Stimulated activated memory B cell treated with anti-CD40 and anti-IgM and Interleukin-4, amounts not matched to agents 10 μg/mL and 1 μg/mL and 100 μg/mL, for 72 hours (primary cell): Measurements from ENCODE around the gene UBE2C.

Experiments
- ATAC-seq: fragments of 150-1000 bp; cut with Tn5 transposase; 2 replicates; pipeline ENCODE4 v1.10.0; 2021
- H3K27ac Mint-ChIP-seq: one replicate; pipeline ENCODE4 v1.8.0; 2022; ENCODE audit warnings: mild to moderate bottlenecking, mixed read lengths
- H3K27me3 Mint-ChIP-seq: one replicate; pipeline ENCODE4 v1.8.0; 2022; ENCODE audit warnings: mixed read lengths
- H3K36me3 Mint-ChIP-seq: one replicate; pipeline ENCODE4 v1.8.0; 2022; ENCODE audit warnings: mixed read lengths
- H3K4me1 Mint-ChIP-seq: one replicate; pipeline ENCODE4 v1.8.0; 2022; ENCODE audit warnings: mixed read lengths
- H3K4me3 Mint-ChIP-seq: one replicate; pipeline ENCODE4 v1.8.0; 2022; ENCODE audit warnings: mild to moderate bottlenecking, moderate library complexity, mixed read lengths
- H3K9me3 Mint-ChIP-seq: one replicate; pipeline ENCODE4 v1.8.0; 2022; ENCODE audit warnings: mixed read lengths

The UBE2C gene

DNA sequence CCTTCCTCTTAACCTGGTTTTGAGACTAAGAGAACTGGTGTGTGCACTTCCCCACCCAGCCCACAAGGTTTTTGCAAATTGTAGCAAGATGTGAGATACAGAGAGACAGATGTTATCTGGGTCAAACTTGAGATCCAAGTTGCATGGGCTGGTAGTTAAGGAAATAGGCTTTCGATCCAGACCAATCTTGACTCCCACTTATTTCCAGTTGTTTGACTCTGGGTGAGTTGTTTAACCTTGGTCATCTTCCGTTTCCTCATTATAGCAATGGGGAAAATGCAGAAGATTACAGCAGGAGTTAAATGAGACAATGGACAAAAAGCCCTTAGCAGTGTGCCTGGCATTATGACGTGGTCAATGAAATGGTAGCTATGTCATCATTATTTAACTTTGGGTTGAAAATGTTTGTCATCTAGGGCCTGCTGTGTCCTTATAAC, 22.9 kb downstream of the UBE2C start:
- Mint-ChIP-seq H3K27ac (no peak overlapping the region), H3K27me3 (no peaks in the 10 kb centered on the region), H3K4me3 (no peak overlapping the region), H3K36me3 (no peaks in the 10 kb centered on the region), H3K9me3 (no peaks in the 10 kb centered on the region), H3K4me1 (peaks cover 10% of the 10 kb centered on the region)
- no peak for ATAC-seq

DNA sequence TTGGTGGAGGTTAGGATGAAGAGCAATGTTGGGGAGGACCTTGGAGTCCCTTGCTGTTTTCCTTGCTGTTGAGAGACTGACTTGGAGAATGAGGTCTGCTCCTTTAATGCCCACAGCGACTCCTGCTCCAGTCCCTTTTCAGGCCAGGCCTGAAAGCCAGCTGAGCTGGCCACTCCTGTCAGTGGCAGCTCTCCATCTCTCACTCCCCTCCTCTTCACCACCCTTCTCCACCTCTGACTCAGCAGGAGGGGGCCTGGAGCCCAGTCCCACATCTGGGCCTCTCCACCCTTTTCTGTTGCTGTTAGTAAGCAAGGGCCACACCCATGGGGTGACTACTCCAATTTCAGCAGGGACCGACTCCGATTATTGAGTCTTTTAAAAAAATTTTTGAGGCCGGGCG, 23.4 kb downstream of the UBE2C start:
- Mint-ChIP-seq H3K27me3 (no peaks in the 10 kb centered on the region), H3K4me3 (no peak overlapping the region), H3K27ac (no peak overlapping the region)

DNA sequence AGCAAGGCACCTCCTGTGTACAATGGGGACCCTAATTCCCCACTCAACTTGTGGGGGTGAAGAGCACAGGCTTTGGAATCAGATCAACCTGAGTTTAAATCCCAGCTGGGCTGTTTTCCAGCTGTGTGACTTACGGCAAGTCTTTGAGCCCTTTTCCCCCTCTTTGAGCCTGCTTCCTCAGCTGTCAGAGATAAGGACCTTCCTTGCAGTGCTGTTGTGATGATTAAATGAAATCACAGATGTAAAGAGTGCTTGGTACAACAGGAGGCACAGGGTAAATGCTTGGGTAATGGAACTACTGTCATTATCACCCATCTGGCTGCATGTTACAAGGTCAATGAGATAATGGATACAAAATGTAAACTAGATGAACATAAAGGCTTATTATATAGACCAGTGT, 24.4 kb downstream of the UBE2C start:
- Mint-ChIP-seq H3K36me3 (no peaks in the 10 kb centered on the region), H3K4me3 (no peak overlapping the region), H3K4me1 (peaks cover 18% of the 10 kb centered on the region), H3K27me3 (no peaks in the 10 kb centered on the region), H3K27ac (no peak overlapping the region), H3K9me3 (no peaks in the 10 kb centered on the region)
- ATAC-seq, result no peak

More for the DNA sequence above, 23.4 kb downstream of the UBE2C start:
- Mint-ChIP-seq H3K36me3 (no peaks in the 10 kb centered on the region), H3K9me3 (no peaks in the 10 kb centered on the region), H3K4me1 (peaks cover 10% of the 10 kb centered on the region)
- ATAC-seq, result no peak

DNA sequence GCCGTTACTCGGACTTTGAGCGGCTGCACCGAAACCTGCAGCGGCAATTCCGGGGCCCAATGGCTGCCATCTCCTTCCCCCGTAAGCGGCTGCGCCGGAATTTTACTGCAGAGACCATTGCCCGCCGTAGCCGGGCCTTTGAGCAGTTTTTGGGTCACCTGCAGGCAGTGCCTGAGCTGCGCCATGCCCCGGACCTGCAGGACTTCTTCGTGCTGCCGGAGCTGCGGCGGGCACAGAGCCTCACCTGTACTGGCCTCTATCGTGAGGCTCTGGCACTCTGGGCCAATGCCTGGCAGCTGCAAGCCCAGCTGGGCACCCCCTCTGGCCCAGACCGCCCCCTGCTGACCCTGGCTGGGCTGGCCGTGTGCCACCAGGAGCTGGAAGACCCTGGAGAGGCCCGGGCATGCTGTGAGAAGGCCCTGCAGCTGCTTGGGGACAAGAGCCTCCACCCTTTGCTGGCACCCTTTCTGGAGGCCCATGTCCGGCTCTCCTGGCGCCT, 28.3 kb downstream of the UBE2C start:
- H3K27me3 Mint-ChIP-seq, result no peaks in the 10 kb centered on the region
- H3K36me3 Mint-ChIP-seq, result peaks cover 22% of the 10 kb centered on the region
- H3K4me3 Mint-ChIP-seq, result no peak overlapping the region
- H3K9me3 Mint-ChIP-seq, result no peaks in the 10 kb centered on the region
- peaks cover 16% of the 10 kb centered on the region for H3K4me1 Mint-ChIP-seq
- no peak for ATAC-seq
- H3K27ac Mint-ChIP-seq, result peak overlapping the region; percentile 77

DNA sequence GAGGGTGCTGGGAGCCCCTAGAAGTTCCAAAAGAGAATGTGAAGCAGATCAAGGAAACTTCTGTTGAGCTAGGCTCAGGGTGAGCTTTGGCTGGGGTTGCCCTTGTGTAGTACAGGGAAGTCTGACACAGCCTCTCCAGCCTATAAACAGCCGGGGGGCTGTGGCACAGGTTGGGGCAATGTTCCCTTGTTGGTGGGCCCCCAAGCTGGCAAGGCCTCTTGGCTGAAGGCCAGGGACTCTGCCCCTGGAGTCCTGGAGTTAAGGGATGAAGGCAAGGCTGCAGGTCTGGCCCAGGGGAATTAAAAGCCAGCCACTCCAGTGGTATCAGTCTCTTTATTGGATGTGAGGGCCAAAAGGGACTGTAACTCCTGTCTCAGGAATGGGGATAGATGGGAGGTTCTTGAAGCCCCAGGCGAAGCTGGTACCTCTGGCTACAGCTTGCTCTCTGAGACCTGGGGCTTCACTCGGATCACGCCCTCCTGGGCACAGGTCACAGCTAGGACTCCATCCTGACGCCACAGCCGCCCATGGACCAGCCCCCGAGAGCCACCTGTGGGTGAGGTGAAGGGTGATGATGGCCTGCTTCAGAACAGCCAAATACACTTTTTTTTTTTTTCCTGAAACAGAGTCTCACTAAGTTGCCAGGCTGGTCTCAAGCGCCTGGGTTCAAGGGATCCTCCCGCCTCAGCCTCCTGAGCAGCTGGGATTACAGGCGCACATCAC, 29.1 kb downstream of the UBE2C start:
- peaks cover 25% of the 10 kb centered on the region for H3K36me3 Mint-ChIP-seq
- peak overlapping the region; percentile 77 for H3K27ac Mint-ChIP-seq
- no peaks in the 10 kb centered on the region for H3K27me3 Mint-ChIP-seq
- ATAC-seq, result no peak
- no peaks in the 10 kb centered on the region for H3K9me3 Mint-ChIP-seq
- no peak overlapping the region for H3K4me3 Mint-ChIP-seq
- peaks cover 16% of the 10 kb centered on the region for H3K4me1 Mint-ChIP-seq

DNA sequence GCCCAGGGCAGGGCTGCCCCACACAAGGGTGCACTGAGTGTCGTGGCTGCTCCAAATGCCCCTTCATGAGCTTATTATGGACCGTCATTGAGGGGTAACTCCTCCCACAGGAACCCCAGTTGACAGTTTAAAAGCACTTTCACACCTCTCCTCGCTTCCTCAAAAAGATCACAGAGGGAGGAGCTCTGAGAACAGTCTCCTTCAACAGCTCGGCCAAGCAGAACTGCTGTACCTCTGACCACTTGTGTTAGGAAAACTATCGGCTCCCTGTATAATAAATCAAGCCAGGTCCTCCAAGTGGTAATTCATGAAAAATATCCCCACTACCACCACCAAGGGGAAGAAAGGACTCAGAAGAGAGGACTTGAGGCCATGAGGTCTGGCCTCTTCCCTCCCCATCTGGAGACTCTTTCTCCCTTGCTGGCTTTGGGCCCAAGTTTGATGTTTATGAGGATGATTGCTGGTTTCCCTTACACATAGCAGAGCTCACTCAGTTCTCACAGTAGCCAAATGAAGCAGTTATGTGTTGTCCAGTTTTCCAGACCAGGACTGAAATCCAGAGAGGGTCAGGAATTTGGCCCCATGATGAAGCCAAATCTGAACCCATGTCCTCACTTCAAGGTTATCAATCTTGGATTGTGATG, 29.8 kb downstream of the UBE2C start:
- Mint-ChIP-seq H3K27me3 (no peaks in the 10 kb centered on the region), H3K4me3 (no peak overlapping the region), H3K36me3 (peaks cover 27% of the 10 kb centered on the region), H3K9me3 (no peaks in the 10 kb centered on the region), H3K27ac (peak overlapping the region; percentile 77), H3K4me1 (peaks cover 16% of the 10 kb centered on the region)
- peak; percentile 94 for ATAC-seq

DNA sequence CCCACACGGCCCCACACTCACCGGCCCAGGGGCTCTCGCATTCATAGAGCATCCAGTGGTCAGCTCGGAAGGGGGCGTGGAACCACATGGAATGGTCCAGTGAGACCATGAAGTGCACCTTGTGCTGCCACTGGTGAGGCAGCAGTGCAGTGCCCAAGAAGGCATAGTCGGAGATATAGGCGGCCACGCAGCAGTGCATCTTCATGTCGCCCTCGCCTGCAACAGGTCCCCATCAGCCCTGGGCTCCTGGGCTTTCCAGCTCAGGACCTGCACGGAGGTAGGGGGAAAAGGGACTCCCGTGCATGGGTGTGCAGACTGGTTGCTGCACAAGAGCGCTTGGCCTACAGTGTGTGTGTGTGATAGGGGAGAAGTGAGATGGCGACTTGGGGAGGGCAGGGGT, 31.1 kb downstream of the UBE2C start:
- ATAC-seq, result no peak
- no peaks in the 10 kb centered on the region for H3K9me3 Mint-ChIP-seq
- no peaks in the 10 kb centered on the region for H3K27me3 Mint-ChIP-seq
- H3K4me1 Mint-ChIP-seq, result peaks cover 16% of the 10 kb centered on the region
- H3K4me3 Mint-ChIP-seq, result no peak overlapping the region
- peaks cover 31% of the 10 kb centered on the region for H3K36me3 Mint-ChIP-seq
- H3K27ac Mint-ChIP-seq, result no peak overlapping the region

DNA sequence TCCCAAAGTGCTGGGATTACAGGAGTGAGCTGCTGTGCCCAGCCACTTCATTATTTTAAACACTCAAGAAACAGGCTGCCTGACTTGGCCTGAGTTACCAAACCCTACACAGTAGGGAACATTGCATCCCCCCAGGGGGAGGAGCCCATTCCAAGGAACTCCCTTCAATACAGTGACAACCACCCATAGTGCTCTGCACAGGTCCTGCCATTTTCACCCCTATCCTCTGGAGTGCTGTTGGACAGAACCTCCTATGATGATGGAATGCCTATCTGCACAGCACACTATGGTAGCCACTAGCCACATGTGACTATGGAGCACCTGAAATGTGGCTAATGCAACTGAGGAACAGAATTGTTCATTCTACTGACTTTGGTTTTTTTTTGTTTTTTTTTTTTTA, 33.0 kb downstream of the UBE2C start:
- H3K9me3 Mint-ChIP-seq, result no peaks in the 10 kb centered on the region
- no peak for ATAC-seq
- no peak overlapping the region for H3K4me3 Mint-ChIP-seq
- H3K27me3 Mint-ChIP-seq, result no peaks in the 10 kb centered on the region
- peaks cover 45% of the 10 kb centered on the region for H3K36me3 Mint-ChIP-seq
- no peak overlapping the region for H3K27ac Mint-ChIP-seq
- peaks cover 16% of the 10 kb centered on the region for H3K4me1 Mint-ChIP-seq

DNA sequence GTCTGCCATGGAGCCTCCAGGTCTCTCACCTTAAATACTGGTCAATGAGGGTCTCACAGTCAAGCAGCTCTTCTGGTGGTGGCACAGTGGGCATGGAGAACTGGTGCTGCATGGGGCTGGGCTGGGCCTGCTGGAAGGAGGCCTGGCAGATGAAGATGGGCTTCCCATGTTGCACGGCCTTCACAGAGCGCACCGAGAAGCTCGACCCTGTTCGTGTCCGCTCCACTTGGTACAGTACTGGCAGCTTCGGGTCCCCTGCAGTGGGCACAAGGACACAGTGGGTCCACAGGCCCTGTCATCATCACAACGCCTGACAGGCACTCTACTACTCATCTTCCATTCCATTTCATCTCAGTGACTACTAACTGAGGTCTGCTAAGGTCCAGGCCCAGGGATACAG, 36.0 kb downstream of the UBE2C start:
- Mint-ChIP-seq H3K9me3 (no peaks in the 10 kb centered on the region), H3K36me3 (peaks cover 49% of the 10 kb centered on the region), H3K27ac (no peak overlapping the region), H3K4me1 (peaks cover 2% of the 10 kb centered on the region), H3K4me3 (no peak overlapping the region), H3K27me3 (no peaks in the 10 kb centered on the region)
- ATAC-seq, result no peak

DNA sequence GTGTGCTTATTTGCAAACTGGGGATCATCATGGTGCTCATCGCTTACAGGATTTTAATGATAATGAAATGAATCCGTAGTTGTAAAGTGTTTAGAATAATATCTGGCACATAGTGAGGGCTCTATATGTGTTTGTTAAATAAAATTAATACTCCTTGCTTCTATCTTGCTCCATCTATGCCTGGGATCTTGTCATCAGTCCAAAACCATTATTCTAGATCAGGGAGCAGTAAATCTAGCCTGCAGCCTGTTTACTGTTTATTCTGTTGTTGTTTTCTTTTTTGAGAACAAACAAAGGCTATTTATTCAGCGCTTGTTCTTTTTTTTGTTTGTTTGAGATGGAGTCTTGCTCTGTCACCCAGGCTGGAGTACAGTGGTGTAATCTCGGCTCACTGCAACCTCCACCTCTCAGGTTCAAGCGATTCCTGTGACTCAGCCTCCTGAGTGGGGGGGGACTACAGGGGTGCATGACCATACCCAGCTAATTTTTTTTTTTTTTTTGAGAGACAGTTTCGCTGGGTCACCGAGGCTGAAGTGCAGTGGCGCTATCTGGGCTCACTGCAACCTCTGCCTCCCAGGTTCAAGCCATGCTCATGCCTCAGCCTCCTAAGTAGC, 36.6 kb downstream of the UBE2C start:
- no peaks in the 10 kb centered on the region for H3K27me3 Mint-ChIP-seq
- H3K4me3 Mint-ChIP-seq, result no peak overlapping the region
- H3K36me3 Mint-ChIP-seq, result peaks cover 49% of the 10 kb centered on the region
- no peak overlapping the region for H3K27ac Mint-ChIP-seq
- no peaks in the 10 kb centered on the region for H3K9me3 Mint-ChIP-seq
- H3K4me1 Mint-ChIP-seq, result peaks cover 7% of the 10 kb centered on the region
- ATAC-seq, result no peak

DNA sequence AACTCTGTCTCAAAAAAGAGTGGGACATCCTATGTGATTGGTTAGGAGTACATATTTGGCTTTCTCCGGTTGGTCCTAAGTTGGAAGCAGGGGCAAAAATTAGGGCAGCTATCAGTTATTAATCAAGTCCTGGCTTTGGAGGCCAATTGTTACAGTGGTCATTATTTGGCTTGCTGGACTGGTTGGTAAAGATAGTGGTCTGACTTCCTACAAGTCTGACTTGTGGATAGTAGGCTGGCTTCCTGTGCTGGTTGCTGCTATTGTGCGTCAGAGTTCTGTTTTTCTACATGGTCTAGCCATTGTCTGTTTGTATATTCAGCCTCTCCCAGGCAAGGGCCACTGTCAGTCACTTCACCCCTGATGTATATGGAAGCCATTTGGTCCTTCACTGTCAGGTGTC, 37.8 kb downstream of the UBE2C start:
- Mint-ChIP-seq H3K36me3 (peaks cover 41% of the 10 kb centered on the region), H3K27me3 (no peaks in the 10 kb centered on the region), H3K4me3 (no peak overlapping the region), H3K27ac (no peak overlapping the region), H3K9me3 (no peaks in the 10 kb centered on the region), H3K4me1 (peaks cover 7% of the 10 kb centered on the region)
- ATAC-seq, result no peak

DNA sequence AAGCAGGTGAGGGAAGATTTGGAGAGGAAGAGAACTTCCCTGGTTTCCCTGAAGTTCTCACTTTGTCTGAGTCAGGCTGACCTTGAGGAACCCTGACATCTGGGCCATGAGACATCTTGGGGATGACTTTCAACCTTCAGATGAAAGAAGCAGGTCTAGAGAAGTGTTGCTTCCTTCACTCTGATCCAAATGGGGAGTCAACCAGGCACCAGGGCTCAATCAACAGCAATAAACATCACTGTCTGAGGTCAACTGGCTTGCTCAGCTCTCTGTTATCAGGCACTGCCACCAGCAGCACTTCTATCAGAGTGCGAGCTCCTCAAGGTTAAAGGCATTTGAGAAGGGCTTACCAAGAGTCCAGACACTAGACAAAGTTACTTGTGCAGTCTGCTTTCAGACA, 38.5 kb downstream of the UBE2C start:
- Mint-ChIP-seq H3K4me3 (no peak overlapping the region), H3K9me3 (no peaks in the 10 kb centered on the region), H3K4me1 (peaks cover 9% of the 10 kb centered on the region), H3K36me3 (peaks cover 37% of the 10 kb centered on the region), H3K27me3 (no peaks in the 10 kb centered on the region), H3K27ac (no peak overlapping the region)
- no peak for ATAC-seq

DNA sequence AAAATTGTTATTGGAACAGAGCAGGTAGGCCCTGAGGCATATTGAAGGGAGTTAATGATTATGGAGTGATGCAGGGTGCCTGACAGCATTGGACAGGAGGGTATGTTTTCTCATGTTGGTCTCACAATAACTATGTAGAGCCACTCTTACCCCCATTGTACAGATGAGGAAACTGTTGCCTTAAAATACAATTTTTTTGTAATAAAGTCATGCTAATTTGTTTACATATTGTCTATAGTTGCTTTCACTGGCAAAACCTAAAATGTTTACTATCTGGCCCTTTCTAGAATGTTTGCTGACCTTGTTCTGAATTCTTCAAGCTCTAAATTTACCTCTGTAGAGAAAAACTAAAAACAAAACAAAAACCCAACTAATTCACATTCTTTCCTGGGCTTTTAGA, 39.1 kb downstream of the UBE2C start:
- Mint-ChIP-seq H3K27ac (no peak overlapping the region), H3K27me3 (no peaks in the 10 kb centered on the region), H3K9me3 (no peaks in the 10 kb centered on the region), H3K4me3 (no peak overlapping the region), H3K36me3 (peaks cover 35% of the 10 kb centered on the region), H3K4me1 (peaks cover 15% of the 10 kb centered on the region)
- ATAC-seq, result no peak

DNA sequence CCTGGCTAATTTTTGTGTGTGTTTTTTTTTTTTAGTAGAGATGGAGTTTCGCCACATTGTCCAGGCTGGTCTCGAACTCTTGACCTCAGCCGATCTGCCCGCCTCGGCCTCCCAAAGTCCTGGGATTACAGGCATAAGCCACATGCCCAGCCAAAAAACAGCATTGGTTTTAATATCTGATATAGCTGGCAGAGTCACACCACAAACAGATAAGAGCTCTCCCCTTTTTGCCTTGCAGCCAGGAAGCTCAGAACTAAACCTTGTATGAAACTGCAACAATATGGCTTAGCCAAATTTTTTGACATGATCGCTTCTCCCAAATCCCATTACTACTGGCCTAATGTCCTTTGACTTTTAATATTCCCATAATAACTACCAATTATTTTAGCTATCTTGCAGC, 39.9 kb downstream of the UBE2C start:
- ATAC-seq, result no peak
- Mint-ChIP-seq H3K36me3 (peaks cover 32% of the 10 kb centered on the region), H3K9me3 (no peaks in the 10 kb centered on the region), H3K27me3 (no peaks in the 10 kb centered on the region), H3K4me1 (peaks cover 19% of the 10 kb centered on the region), H3K4me3 (no peak overlapping the region), H3K27ac (no peak overlapping the region)

DNA sequence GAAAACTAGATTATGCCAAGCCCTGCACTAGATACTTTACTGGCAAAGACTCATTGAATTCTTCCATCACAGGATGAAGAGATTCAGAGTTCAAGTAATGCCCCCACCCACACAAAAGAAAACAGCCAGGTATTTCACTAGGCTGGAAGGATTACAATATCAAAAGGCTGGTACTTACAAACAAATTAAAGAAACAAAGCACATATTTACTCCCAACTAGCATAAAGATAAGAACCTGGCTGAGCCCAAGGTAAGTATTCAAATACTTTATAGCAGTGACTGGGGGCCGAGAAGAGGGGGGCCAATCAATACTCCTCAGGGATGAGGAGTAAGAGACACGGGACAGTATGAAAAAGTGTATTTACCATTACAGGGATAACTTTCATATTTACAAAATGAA, 41.0 kb downstream of the UBE2C start:
- ATAC-seq, result no peak
- Mint-ChIP-seq H3K36me3 (peaks cover 29% of the 10 kb centered on the region), H3K9me3 (no peaks in the 10 kb centered on the region), H3K4me3 (no peak overlapping the region), H3K4me1 (peaks cover 30% of the 10 kb centered on the region), H3K27me3 (no peaks in the 10 kb centered on the region), H3K27ac (no peak overlapping the region)
